Gastroesophageal sphincter (tissue), 4 donors: ENCODE measurements around the gene EXOSC2. TPM values are rescaled to one million over a fixed set of nuclear protein-coding genes. Genes with fewer than 3 reads are reported as not detected.
A peak's percentile ranks its signal among the peaks of the same experiment; 100 is the strongest.

Experiments
- ATAC-seq: fragments of 150-250 bp; one replicate; pipeline ENCODE4 v1.9.1; 2016; ENCODE audit warnings: mild to moderate bottlenecking, moderate library complexity
- H3K27ac ChIP-seq, 4 donors: fragments of 200-600 bp; sonication (generic) in 3 of 4; 1 replicate in 3 of 4; 2 replicates in 1 of 4; pipeline ENCODE4 v1.5.1; 2016 to 2019
- H3K27me3 ChIP-seq: fragments of 200-600 bp; sonication (generic); one replicate; pipeline ENCODE4 v1.5.1; 2019
- H3K36me3 ChIP-seq, 2 donors: fragments of 200-600 bp; sonication (generic); one replicate each; pipeline ENCODE4 v1.5.1; 2019; ENCODE audit warnings: control low read depth in 1 of 2
- H3K4me1 ChIP-seq, 3 donors: fragments of 200-600 bp; sonication (generic); 1 replicate in 2 of 3; 2 replicates in 1 of 3; pipeline ENCODE4 v1.5.1; 2016 to 2019; ENCODE audit warnings: control low read depth in 2 of 3
- H3K4me3 ChIP-seq, 2 donors: fragments of 200-600 bp; sonication (generic); one replicate each; pipeline ENCODE4 v1.5.1; 2019; ENCODE audit warnings: mild to moderate bottlenecking in 1 of 2, moderate library complexity in 1 of 2
- H3K9me3 ChIP-seq, 3 donors: fragments of 200-600 bp; sonication (generic); one replicate each; pipeline ENCODE4 v1.5.1; 2017 to 2019; ENCODE audit warnings: control low read depth in 2 of 3
- EP300 ChIP-seq: sonication (generic); formaldehyde crosslinking; IDR thresholded peaks from one replicate; pipeline ENCODE4 v1.6.1; 2017; ENCODE audit warnings: antibody characterized with exemption, mild to moderate bottlenecking
- POLR2A ChIP-seq, 2 donors: fragments of 450-650 bp; IDR thresholded peaks; one replicate each; pipeline ENCODE4 v1.6.1; 2017; ENCODE audit warnings: antibody characterized with exemption in 2 of 2, mild to moderate bottlenecking in 2 of 2, moderate library complexity in 1 of 2
- POLR2AphosphoS5 ChIP-seq: sonication (generic); formaldehyde crosslinking; IDR thresholded peaks from one replicate; pipeline ENCODE4 v1.6.1; 2017; ENCODE audit warnings: antibody characterized with exemption
- WGBS, 2 donors: methylation state at CpG; one replicate each; pipeline ENCODE4 v1.1.5; 2018; ENCODE audit warnings: low coverage in 1 of 2; 5-methylcytosine and 5-hydroxymethylcytosine counted together
- total RNA-seq, 4 donors: library from RNA; depleted of rRNA; stranded (reverse); fragments of >200 nt; gene quantifications; one replicate each; pipeline ENCODE4 v1.1.0, GENCODE V29; 2016
- TF ChIP-seq, protein P1 (sequence below), 4 experiments: fragments of 200-600 bp in 2 of 4; fragments of 450-650 bp in 2 of 4; sonication (generic) in 1 of 4; IDR thresholded peaks; one replicate each; pipeline ENCODE4 v1.5.1; 2017 to 2019; ENCODE audit warnings: antibody characterized with exemption in 4 of 4, mild to moderate bottlenecking in 2 of 4, moderate library complexity in 2 of 4

The EXOSC2 gene, protein sequence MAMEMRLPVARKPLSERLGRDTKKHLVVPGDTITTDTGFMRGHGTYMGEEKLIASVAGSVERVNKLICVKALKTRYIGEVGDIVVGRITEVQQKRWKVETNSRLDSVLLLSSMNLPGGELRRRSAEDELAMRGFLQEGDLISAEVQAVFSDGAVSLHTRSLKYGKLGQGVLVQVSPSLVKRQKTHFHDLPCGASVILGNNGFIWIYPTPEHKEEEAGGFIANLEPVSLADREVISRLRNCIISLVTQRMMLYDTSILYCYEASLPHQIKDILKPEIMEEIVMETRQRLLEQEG
- total RNA-seq: 10 to 100 TPM; 15.9 to 32.3 (median 26.8) TPM

DNA sequence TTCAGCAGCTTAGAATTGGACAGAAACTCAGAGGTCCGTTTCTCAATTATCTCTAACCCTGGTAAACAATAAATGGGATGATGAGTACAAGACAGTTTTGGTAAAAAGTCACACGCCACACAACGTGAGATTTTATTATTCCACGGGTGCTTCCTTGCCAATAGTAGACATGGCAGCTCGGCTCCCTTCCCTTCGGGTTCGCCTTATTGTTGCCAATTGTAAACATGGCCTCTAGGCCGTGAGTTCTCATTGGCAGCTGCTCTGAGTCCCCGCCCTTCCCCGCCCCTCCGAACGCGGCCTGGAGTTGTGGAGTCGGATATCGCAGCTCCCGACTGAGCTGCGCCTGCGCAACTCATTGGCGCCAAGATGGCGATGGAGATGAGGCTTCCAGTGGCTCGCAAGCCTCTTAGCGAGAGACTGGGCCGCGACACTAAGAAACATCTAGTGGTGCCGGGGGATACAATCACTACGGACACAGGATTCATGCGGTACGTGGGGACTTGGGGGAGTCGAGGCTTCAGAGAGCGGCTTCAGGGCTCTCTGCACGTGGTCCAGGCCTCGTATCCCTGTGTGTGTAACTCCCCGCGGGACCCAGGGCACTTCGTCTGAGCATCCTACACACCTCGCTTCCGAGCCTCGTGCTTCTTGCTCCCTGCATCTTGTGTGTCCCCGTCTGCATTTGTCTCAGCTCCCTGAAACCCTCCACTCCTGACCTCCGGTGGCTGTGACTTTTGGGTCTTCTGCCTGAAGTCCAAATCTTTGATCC is at the start of gene EXOSC2:
Gene EXOSC2 (plus strand): TSS at position 355 of the 766 bp plus-strand sequence. CDS start 12 bp downstream, at position 367.
- peaks cover 2 to 50% (median 16%) of the 10 kb centered on the region in 3 donors for H3K4me1 ChIP-seq
- ATAC-seq: peak; percentile 96
- WGBS, 2 donors: 0 to 1% methylated on average over 2 to 22 of the region's 40 CpGs
- TF ChIP-seq, protein P1, sequence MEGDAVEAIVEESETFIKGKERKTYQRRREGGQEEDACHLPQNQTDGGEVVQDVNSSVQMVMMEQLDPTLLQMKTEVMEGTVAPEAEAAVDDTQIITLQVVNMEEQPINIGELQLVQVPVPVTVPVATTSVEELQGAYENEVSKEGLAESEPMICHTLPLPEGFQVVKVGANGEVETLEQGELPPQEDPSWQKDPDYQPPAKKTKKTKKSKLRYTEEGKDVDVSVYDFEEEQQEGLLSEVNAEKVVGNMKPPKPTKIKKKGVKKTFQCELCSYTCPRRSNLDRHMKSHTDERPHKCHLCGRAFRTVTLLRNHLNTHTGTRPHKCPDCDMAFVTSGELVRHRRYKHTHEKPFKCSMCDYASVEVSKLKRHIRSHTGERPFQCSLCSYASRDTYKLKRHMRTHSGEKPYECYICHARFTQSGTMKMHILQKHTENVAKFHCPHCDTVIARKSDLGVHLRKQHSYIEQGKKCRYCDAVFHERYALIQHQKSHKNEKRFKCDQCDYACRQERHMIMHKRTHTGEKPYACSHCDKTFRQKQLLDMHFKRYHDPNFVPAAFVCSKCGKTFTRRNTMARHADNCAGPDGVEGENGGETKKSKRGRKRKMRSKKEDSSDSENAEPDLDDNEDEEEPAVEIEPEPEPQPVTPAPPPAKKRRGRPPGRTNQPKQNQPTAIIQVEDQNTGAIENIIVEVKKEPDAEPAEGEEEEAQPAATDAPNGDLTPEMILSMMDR (IDR thresholded peaks at IDR 0.05): peak in 1 of 4 experiments; percentile 16
- no peak for TF ChIP-seq EP300
- peak; percentile 85 for TF ChIP-seq POLR2AphosphoS5
- peak; percentile 59 to 74 for TF ChIP-seq POLR2A (IDR thresholded peaks at IDR 0.05)
- no peaks in the 10 kb centered on the region for H3K9me3 ChIP-seq
- peak within 1 kb of the TSS; percentile 70 to 81 for H3K4me3 ChIP-seq
- H3K27me3 ChIP-seq: no peaks in the 10 kb centered on the region
- H3K27ac ChIP-seq: peak within 1 kb of the TSS; percentile 48 to 75 (median 74)
- peaks cover 0 to 34% of the 10 kb centered on the region in 2 donors for H3K36me3 ChIP-seq

DNA sequence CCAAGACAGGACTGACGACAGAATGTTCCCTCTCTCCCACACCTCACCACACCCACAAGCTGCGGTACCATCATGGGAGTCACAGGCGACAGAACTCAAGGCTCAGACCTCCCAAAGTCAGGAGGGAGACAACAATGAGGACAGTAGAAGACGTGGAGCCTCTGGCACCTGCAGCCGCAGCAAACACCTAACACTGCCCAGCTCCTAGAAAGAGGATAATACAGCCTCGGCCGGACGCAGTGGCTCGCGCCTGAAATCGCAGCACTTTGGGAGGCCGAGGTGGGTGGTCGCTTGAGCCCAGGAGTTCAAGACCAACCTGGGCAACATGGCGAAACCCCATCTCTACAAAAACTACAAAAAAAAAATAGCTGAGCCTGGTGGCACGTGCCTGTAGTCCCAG is 42.4 kb upstream of the EXOSC2 start:
- H3K4me1 ChIP-seq: no peaks in the 10 kb centered on the region
- H3K27me3 ChIP-seq: peaks cover 88% of the 10 kb centered on the region
- H3K4me3 ChIP-seq: no peak overlapping the region
- no peak for ATAC-seq
- peaks cover 0 to 6% (median 0%) of the 10 kb centered on the region in 3 donors for H3K9me3 ChIP-seq
- no peaks in the 10 kb centered on the region for H3K36me3 ChIP-seq
- WGBS, 2 donors: no CpG with 5 or more reads among the region's 15 CpGs
- no peak overlapping the region for H3K27ac ChIP-seq
- TF ChIP-seq POLR2A (IDR thresholded peaks at IDR 0.05) (no peak), POLR2AphosphoS5 (no peak), EP300 (no peak)
- TF ChIP-seq, protein P1 (IDR thresholded peaks at IDR 0.05): no peak

DNA sequence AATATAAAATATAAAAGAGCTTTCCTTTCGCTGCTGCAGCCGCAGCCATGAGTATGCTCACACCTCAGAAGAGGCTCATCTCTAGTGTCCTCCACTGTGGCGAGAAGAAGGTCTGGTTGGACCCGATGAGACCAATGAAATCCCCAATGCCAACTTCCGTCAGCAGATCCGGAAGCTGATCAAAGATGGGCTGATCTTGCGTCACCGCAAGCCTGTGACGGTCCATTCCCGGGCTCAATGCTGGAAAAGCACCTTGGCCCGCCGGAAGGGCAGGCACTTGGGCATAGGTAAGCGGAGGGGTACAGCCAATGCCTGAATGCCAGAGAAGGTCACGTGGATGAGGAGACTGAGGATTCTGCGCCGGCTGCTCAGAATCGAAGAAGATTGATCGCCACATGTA is 41.8 kb upstream of the EXOSC2 start:
- H3K36me3 ChIP-seq: no peaks in the 10 kb centered on the region
- 78 to 92% methylated on average over 5 to 15 of the region's 18 CpGs for WGBS, 2 donors
- ATAC-seq: no peak

DNA sequence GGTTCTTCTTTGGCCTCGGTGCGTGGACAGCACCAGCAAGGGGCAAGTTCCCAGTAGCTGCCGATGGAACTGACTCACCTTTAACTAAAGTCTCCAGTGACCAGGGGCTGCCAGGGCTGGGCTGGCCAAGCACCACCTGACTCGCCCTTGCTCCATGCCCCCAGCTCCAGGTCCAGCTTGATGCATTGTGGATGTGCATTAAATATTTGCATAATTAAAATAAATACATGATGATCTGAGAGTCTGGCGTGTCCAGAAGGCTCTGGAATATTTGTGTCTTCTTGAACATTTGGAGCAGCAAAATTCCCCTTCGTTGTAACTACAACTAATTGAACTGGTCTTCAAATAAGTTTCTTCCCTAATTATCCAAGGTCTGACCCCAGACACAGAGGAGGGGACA is 38.7 kb upstream of the EXOSC2 start:
- peaks cover 97% of the 10 kb centered on the region for H3K27me3 ChIP-seq
- no peak for ATAC-seq

More for the DNA sequence above, 41.8 kb upstream of the EXOSC2 start:
- Histone ChIP-seq H3K4me1 (no peaks in the 10 kb centered on the region), H3K27me3 (peaks cover 92% of the 10 kb centered on the region), H3K4me3 (no peak overlapping the region), H3K27ac (no peak overlapping the region), H3K9me3 (peaks cover 0 to under 1% (median 0%) of the 10 kb centered on the region in 3 donors)
- TF ChIP-seq EP300: no peak
- no peak for TF ChIP-seq POLR2A (IDR thresholded peaks at IDR 0.05)
- no peak for TF ChIP-seq POLR2AphosphoS5
- TF ChIP-seq, protein P1 (IDR thresholded peaks at IDR 0.05): no peak

More for the DNA sequence above, 38.7 kb upstream of the EXOSC2 start:
- no peaks in the 10 kb centered on the region for H3K36me3 ChIP-seq
- 74 to 86% methylated on average over 2 to 3 of the region's 6 CpGs for WGBS, 2 donors
- TF ChIP-seq, protein P1 (IDR thresholded peaks at IDR 0.05): no peak
- TF ChIP-seq POLR2A (IDR thresholded peaks at IDR 0.05) (no peak), EP300 (no peak), POLR2AphosphoS5 (no peak)
- H3K9me3 ChIP-seq: no peaks in the 10 kb centered on the region
- peaks cover 0 to 8% (median 6%) of the 10 kb centered on the region in 3 donors for H3K4me1 ChIP-seq
- no peak overlapping the region for H3K4me3 ChIP-seq
- H3K27ac ChIP-seq: no peak overlapping the region
